ENCODE measurements around the gene HSDL1.

Gene HSDL1

DNA sequence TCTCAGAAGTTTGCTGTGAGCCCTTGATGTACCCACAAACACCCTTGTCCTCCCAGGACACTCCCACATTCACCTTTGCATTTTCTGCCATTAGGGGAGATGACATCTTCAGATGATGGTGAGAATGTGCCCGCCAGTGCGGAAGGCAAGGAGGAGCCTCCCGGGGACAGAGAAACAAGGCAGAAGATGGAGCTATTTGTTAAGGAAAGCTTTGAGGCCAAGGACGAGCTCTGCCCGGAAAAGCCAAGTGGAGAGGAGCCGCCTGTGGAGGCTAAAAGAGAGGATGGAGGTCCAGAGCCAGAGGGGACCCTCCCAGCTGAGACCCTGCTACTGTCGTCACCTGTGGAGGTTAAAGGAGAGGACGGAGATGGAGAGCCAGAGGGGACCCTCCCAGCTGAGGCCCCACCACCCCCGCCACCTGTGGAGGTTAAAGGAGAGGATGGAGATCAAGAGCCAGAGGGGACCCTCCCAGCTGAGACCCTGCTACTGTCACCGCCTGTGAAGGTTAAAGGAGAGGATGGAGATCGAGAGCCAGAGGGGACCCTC, 24.9 kb upstream of the HSDL1 start:
- H3K4me3 ChIP-seq (ENCODE audit: low read depth, low read length) = no peak overlapping the region
- DNase-seq (ENCODE audit: low read depth) = no peak
- TF ChIP-seq POLR2A (IDR thresholded peaks at IDR 0.05; ENCODE audit: extremely low read depth, insufficient read length) (no peak), MYC (IDR thresholded peaks at IDR 0.05; ENCODE audit: low read depth, low read length) (no peak)
- TF ChIP-seq, protein P1, sequence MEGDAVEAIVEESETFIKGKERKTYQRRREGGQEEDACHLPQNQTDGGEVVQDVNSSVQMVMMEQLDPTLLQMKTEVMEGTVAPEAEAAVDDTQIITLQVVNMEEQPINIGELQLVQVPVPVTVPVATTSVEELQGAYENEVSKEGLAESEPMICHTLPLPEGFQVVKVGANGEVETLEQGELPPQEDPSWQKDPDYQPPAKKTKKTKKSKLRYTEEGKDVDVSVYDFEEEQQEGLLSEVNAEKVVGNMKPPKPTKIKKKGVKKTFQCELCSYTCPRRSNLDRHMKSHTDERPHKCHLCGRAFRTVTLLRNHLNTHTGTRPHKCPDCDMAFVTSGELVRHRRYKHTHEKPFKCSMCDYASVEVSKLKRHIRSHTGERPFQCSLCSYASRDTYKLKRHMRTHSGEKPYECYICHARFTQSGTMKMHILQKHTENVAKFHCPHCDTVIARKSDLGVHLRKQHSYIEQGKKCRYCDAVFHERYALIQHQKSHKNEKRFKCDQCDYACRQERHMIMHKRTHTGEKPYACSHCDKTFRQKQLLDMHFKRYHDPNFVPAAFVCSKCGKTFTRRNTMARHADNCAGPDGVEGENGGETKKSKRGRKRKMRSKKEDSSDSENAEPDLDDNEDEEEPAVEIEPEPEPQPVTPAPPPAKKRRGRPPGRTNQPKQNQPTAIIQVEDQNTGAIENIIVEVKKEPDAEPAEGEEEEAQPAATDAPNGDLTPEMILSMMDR (IDR thresholded peaks at IDR 0.05; ENCODE audit: low read depth, low read length) = no peak
- TF ChIP-seq, protein P2, sequence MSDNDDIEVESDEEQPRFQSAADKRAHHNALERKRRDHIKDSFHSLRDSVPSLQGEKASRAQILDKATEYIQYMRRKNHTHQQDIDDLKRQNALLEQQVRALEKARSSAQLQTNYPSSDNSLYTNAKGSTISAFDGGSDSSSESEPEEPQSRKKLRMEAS (IDR thresholded peaks at IDR 0.05; ENCODE audit: low read depth, low read length) = no peak

DNA sequence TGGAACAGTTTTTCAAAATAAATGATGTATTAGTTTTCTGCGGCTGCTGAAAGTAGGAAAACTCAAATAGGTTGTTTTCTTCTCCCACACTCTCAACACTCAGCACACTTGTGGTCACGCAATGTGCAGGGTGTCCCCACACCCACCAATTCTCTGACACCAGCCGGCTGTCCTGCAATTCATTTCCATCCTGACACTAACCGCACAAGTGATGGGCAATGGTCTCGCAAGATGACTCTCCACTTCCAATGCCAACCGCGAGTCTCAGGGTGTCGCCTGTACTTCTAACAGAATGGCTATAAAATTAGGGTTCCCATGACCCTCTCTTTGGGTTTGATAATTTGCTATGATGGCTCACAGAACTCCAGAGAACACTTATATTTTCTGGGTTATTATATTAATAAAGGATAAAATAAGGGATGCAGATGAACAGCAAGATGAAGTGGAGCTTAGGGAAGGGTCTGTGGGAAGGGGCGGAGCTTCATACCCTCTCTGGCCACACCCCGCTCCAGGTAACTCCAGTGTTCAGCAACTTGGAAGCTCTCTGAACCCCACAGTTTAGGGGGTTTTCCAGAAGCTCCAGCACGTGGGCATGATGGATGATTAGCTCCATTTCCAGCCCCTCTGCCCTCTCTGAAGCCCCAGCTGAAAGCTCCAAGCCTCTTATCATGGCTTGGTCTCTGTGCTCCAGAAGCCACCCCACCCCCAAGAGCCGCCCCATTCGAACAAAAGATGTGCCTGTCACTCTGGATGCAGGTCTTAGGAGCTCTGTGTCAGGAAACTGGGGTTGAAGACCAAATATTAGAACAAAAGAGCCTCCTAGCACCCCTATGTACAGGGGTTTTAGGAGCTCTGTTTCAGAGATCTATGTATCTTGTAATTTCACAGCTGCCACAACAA, 22.1 kb upstream of the HSDL1 start:
- no peak for DNase-seq (ENCODE audit: low read depth)

DNA sequence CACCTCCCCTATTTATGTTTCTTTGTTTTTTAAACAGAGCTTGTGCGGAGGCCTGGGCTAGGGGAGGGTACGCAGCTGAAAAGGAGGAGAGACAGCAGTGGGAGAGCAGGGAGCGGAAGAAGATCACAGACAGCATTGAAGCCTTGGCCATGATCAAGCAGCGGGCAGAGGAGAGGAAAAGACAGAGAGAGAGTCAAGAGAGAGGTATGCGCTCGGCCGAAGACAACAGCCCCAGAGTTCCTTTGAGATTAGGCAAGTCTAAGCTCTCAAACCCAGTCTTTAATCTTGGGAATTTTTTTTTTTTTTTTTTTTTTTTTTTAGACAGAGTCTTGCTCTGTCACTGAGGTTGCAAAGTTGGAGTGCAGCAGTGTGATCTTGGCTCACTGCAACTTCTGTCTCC, 20.8 kb upstream of the HSDL1 start:
- TF ChIP-seq, protein P1 (IDR thresholded peaks at IDR 0.05; ENCODE audit: low read depth, low read length) = no peak
- no peak overlapping the region for H3K4me3 ChIP-seq (ENCODE audit: low read depth, low read length)
- no peak for DNase-seq (ENCODE audit: low read depth)

More for the DNA sequence above, 22.1 kb upstream of the HSDL1 start:
- no peak overlapping the region for H3K4me3 ChIP-seq (ENCODE audit: low read depth, low read length)
- TF ChIP-seq, protein P2 (IDR thresholded peaks at IDR 0.05; ENCODE audit: low read depth, low read length) = no peak
- TF ChIP-seq, protein P1 (IDR thresholded peaks at IDR 0.05; ENCODE audit: low read depth, low read length) = no peak
- TF ChIP-seq MYC (IDR thresholded peaks at IDR 0.05; ENCODE audit: low read depth, low read length) = no peak
- TF ChIP-seq POLR2A (IDR thresholded peaks at IDR 0.05; ENCODE audit: extremely low read depth, insufficient read length) = no peak

DNA sequence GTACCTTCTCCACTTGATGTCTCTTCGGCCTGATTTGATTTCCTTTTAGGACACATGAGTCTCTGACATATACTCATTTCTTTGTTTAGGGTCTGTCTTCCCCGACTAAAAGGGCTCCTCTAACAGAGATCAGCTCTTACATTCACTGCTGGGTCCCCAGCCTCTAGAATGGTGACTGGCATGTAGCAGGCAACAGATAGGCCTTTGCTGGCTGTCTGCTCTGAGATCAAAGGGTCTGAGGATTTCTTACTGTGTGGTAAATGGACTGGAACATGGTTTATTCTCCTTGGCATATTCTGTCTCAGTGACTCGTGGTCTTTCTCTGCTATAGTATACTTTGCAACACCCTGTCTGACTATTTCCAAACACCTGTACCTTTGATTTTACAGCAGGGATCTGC, 16.8 kb upstream of the HSDL1 start:
- no peak for TF ChIP-seq MYC (IDR thresholded peaks at IDR 0.05; ENCODE audit: low read depth, low read length)
- TF ChIP-seq, protein P2 (IDR thresholded peaks at IDR 0.05; ENCODE audit: low read depth, low read length) = no peak
- no peak for TF ChIP-seq POLR2A (IDR thresholded peaks at IDR 0.05; ENCODE audit: extremely low read depth, insufficient read length)
- TF ChIP-seq, protein P1 (IDR thresholded peaks at IDR 0.05; ENCODE audit: low read depth, low read length) = no peak
- H3K4me3 ChIP-seq (ENCODE audit: low read depth, low read length) = no peak overlapping the region
- no peak for DNase-seq (ENCODE audit: low read depth)

DNA sequence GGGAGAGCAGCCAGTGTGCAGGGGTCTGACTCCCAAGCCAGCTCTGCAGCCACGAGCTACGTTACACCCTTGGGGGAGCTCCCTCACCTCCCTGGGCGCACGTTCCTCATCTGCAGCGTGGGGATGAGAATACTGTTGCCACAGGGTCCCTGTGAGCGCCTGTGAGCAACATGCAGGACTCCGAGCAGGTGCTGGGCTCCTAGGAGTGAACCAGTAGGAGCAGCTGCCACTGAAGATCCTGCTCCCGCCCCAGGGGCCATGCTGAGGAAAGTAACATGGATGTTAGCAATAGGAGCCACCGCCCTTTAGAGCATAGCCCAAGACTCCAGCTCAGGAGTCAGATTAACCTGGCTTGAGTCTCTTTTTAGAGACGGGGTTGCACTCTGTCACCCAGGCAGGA, 16.1 kb upstream of the HSDL1 start:
- DNase-seq (ENCODE audit: low read depth) = no peak
- TF ChIP-seq, protein P2 (IDR thresholded peaks at IDR 0.05; ENCODE audit: low read depth, low read length) = no peak
- TF ChIP-seq, protein P1 (IDR thresholded peaks at IDR 0.05; ENCODE audit: low read depth, low read length) = no peak
- TF ChIP-seq POLR2A (IDR thresholded peaks at IDR 0.05; ENCODE audit: extremely low read depth, insufficient read length) = no peak
- no peak for TF ChIP-seq MYC (IDR thresholded peaks at IDR 0.05; ENCODE audit: low read depth, low read length)
- H3K4me3 ChIP-seq (ENCODE audit: low read depth, low read length) = no peak overlapping the region
